Stimulated activated CD8-positive, alpha-beta memory T cell treated with anti-CD3 and anti-CD28 coated beads, Interleukin-2, amount 100 ng/mL, for 1 hour (primary cell): ENCODE data around the gene AFDN.

Experiments
- DNase-seq, 2 donors: peaks; one replicate each; pipeline ENCODE4 v3.0.0-alpha.2; 2020; ENCODE audit warnings: low read depth in 2 of 2

The AFDN gene, protein sequence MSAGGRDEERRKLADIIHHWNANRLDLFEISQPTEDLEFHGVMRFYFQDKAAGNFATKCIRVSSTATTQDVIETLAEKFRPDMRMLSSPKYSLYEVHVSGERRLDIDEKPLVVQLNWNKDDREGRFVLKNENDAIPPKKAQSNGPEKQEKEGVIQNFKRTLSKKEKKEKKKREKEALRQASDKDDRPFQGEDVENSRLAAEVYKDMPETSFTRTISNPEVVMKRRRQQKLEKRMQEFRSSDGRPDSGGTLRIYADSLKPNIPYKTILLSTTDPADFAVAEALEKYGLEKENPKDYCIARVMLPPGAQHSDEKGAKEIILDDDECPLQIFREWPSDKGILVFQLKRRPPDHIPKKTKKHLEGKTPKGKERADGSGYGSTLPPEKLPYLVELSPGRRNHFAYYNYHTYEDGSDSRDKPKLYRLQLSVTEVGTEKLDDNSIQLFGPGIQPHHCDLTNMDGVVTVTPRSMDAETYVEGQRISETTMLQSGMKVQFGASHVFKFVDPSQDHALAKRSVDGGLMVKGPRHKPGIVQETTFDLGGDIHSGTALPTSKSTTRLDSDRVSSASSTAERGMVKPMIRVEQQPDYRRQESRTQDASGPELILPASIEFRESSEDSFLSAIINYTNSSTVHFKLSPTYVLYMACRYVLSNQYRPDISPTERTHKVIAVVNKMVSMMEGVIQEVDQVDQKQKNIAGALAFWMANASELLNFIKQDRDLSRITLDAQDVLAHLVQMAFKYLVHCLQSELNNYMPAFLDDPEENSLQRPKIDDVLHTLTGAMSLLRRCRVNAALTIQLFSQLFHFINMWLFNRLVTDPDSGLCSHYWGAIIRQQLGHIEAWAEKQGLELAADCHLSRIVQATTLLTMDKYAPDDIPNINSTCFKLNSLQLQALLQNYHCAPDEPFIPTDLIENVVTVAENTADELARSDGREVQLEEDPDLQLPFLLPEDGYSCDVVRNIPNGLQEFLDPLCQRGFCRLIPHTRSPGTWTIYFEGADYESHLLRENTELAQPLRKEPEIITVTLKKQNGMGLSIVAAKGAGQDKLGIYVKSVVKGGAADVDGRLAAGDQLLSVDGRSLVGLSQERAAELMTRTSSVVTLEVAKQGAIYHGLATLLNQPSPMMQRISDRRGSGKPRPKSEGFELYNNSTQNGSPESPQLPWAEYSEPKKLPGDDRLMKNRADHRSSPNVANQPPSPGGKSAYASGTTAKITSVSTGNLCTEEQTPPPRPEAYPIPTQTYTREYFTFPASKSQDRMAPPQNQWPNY (N-terminal part only)

DNA sequence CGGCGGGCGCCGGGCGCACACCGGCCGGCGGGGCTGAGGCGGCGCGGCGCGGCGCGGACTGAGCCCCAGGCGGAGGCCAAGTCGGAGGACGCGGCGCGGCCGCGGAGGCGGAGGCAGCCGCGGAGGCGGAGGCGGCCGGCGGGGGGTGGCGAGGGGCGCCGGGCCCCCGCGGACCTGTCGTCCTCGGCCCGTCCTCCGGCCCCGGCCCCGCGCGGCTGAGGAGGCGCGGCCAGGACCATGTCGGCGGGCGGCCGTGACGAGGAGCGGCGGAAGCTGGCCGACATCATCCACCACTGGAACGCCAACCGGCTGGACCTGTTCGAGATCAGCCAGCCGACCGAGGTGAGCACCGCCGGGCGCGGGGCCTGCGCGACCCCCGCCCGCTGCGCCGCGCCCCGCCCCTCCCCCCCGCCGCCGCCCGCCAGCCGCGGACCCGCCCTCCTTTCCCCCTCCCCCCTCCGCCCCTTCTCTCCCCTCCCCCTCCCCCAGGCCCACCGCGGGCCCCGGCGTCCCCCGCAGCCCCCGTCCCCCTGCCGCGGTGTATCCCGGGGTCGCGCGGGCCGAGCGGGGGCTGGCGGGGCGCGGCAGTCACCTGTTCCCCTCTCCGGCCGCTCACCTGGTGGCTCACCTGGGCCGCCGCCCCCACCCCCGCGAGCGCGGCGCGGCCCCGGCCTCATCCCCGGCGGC is at the start of gene AFDN:
TSS of gene AFDN (plus strand) at position 16 of the 687 bp plus-strand sequence. CDS start at position 238, 222 bp downstream.
- DNase-seq, result no peak

DNA sequence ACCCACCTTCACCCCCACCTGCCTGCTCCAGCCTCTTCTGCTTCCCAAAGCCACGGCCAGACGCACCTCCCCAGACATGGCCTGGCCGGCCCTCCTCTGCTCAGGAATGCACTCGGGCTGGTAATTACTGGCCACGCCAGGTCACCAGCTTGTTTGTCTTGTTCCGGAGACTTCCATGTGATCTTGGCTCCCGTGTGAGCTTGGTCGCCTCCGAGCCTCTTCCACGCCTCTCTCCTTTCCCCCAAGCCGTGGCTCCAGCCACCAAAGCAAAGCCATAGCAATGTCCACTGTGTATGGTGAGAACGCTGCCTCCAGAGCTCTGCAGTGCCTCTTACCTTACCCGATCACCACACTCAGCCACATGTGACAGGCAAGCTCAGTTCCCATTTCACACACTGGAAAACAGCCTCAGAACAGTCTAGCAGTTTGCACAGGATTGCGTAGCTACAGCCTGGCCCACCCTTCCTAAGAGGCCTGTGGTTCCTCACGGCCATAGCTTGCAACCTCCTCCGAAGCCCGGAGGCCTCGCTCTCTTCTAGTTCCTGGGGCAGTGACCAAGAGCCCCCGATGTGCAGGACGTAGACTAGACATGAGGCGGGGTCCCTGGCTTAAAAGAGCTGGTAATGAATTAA is 48.1 kb upstream of the AFDN start:
- DNase-seq, result no peak

DNA sequence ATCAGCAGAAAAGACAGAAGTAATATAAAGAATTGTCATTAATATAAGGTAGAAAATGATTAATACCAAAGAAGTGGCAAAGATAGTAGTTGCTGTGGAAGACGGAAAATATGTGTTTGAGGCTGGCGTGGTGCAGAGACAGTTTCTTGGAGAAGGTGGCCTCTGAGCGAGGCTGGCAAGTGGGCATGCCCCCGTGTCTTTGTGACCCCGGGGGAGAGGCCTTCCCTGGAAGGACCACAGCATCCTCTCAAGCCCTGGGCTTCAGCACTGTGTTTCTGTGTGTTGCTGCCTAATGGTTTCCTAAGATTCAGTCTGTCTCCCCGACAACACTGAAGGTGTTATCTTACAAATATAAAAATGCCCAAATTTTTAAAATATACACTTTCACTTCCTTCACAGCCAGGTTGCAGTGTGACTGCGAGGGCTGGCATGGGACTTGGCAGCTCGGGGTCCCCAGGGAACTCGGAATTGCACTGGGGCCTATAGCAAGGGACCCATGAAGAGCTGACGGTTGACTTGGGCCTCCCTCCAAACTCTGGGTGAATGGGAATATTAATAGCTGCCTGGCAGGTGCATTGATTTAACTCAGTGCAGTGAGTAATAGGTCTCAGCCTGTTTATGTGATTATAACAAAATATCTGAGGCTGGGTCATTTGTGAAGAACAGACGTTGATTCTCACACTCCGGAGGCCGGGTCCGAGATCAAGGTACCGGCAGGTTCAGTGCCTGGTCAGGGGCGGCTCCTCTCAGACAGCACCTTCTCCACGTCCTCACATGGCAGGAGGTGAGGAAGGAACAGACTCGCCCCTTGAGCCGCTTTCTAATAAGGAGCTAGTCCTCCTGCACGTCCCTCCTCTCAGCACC is 47.4 kb upstream of the AFDN start:
- no peak for DNase-seq

DNA sequence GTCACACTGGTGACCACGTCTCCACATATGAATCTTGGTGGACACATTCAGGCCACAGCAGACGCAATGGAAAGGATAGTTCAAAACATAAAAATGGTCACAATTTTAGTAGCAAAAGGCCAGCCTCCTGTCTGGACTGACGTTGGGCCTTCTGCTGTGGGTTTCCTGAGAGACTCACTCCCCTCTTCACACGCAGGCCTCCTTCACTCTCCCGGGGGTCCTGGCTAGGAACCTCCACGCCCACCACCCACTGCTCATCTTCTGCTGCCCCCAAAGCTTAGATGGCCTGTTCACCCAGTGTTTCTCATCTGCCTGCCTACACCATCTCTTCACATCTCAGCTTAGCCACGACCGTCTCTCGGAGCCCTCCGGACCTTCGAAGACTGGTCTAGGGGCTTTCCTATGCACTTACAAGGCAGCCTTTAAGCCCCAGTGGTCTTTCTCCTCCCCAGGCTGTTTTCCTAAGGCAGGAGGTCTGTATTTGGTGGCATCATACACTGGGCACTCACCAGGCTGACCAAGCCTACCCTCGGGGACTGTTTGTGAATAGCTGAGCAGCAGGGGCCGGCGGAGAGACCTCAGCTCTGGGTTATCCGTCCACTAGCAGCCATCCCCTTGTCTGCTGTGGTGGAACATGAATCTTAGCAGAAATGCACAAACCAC is 46.6 kb upstream of the AFDN start:
- DNase-seq, result no peak

DNA sequence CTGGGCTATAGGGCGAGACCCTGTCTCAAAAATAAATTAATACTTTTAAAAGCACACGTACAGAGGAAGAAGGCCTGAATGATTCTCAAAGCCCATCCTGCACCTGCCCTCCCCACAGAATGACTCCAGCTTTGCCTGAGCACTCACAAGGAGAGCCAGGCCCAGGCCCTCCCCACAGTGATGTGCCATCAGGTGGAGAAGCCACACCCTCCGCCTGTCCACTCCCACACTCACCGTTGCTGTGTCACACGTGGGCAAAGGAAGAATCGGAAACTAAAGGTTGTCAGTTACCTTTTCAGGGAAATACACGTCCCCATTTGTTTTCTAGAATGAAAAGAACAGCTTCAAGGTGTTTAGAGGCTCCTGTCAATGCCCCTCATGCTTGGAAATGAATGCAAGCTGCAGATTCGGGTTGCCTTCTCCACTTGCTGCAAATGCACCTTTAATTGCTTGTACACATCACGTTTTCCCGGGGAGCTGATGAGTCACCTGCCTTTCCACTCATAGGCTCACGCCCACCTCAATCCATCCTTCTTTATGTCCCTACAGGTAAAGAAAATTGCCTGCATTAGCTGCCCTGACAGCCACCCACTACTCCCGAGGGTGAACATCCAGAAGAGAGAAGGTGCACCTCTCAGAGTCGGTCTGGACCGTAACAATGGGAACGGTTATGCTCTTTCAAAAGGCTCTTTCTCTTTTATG is 45.5 kb upstream of the AFDN start:
- DNase-seq, result no peak

DNA sequence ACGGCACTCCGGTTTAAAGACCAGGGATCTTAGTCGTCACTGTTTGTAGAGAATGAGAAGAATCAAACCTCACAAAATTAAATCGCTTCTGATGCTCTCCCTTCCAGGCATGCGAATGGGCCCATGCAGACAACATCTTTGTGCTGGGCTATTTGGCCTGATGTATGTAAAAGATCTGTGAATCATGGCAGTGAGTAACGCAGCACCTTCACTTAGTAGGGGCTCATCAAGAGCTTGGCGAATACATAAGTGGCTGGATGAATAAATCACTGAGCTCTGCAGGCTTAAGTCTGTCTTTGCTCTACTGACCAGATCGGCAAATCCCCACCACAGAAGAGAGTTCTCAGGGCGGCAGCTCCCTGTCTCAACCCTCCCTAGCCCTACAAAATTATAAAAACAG is 44.8 kb upstream of the AFDN start:
- no peak for DNase-seq

DNA sequence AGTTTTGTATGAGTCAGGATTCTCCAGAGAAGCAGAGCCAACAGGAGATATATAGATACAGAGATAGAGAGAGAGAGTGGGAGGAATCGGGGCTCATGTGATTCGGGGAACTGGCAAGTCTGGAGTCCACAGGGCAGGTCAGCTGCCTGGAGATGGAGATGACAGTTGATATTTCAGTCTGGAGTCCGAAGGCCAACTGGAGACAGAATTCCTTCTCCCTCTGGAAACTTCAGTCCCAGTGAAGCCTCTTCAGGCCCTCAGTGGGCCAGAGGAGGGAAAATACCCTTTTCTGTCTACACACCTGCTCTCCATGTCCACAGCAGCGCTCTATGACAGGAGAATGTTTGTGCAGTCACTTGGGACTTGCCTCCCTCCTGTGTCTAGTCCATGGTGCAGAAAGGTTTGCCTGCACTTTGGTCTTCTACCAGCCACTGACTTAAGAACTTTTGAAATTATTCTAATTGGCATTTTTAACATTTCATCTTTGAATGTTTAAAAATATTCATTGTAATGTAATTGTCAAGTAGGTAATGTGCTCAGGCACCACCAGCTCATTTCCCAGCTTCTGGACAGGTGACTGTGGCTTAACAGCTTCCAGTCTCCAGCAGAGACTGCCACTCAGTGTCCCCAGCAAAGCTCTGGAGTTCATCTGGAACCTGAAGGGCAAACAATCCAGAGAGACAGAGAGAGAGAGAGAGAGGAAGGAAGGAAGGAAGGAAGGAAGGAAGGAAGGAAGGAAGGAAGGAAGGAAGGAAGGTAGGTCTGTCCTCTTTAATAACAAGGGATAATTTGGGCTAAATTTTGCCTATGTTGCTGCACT is 43.8 kb upstream of the AFDN start:
- DNase-seq, result no peak

DNA sequence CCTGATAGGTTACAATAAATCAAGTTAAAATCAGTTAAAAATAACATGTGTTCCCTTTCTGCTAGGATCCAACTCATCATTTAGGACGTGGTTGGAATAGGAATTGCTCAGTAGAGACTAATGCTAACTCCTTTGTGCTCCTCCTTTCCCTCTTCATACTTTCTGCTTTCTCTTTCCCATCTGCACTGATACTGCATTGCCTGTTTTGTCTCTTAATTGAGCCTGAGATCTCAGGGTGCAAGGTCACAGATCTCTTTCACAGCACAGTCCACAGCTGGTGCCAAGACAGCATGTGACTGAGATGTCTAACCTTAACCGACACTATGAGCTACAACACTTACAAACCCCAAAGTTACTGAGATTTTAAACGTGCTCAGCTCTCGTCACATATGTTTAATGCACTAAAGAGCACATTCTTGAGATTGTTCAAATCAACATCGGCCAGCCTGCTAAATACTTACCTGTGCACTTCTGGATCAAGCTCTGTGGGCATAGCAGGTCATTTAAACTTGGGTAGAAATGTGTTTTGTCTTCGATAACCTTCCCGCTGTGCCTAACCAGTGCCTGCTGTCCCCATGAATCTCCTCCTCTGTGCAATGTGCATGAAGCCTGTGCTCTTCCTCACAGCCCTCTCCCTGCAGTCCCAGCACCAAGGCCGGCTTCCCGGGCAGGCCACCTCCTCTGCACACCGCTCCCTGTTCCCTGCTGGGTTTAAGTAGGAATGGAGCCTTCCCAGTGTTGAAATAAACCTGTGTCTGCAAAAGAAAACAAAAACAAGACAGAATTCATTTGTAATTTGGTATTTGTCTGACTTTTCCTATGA is 39.6 kb upstream of the AFDN start:
- no peak for DNase-seq

DNA sequence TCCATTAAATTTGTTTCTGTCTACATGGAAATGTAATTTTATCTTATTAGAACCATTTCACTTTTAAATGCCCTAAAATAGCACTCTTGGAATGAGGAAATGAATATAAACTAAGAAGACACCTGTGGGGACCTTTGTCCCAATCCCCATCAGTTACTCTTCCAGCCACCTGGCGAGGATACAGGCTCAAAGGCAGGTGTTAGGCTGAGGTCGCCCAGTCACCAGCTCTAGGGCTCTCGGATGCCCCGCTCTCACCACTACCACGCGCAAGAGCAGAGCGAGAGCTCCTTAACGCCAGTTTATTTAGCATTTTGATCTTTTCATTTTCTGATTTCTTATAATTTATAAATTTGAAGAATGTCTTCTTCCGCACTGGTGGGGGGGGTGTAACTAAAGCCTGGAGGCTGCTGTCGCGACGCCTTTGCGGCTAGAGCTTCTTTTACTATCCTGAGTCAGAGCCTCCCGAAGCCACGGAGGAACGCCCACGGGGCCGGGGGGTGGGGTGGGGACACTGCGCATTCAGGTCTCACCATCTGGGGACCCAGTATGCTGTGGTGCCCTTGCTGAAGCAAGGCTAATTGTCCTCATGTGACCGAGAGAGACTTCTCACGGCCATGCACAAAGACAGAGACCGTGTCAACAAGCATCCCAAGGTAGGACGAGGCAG is 38.7 kb upstream of the AFDN start:
- DNase-seq, result no peak

DNA sequence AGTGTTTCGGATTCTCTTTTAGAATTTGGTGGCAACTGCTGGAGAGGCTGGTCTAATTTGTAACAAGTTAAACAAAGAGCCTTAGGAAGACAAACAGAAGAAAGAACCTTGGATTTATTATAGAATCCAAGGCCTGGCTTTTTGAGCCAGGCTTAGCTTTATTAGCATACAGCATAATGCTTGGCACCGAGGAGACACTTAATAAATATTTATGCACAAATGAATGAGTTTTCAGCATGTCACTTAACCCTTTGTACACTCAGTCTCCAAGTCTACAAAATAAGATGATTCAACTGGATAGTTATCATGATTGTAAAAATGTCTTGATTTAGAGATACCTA is 38.2 kb upstream of the AFDN start:
- DNase-seq, result no peak

DNA sequence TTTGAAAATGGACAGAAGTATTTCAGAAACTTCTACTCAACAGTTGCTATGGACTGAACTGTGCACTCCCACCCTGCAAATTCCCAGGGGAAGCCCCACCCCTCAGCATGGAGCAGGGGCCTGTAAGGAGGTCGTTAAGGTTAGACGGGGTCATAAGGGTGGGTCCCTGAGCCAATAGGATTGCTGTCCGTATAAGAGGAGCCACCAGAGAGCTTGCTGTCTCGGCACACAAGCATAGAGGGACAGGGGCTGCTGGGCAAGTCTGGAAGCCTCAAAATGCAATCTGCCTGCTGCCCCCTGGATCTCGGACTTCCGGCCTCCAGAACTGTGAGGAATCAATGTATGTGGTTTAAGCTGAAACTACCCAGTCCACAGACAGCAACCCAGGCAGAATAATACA is 37.4 kb upstream of the AFDN start:
- no peak for DNase-seq

DNA sequence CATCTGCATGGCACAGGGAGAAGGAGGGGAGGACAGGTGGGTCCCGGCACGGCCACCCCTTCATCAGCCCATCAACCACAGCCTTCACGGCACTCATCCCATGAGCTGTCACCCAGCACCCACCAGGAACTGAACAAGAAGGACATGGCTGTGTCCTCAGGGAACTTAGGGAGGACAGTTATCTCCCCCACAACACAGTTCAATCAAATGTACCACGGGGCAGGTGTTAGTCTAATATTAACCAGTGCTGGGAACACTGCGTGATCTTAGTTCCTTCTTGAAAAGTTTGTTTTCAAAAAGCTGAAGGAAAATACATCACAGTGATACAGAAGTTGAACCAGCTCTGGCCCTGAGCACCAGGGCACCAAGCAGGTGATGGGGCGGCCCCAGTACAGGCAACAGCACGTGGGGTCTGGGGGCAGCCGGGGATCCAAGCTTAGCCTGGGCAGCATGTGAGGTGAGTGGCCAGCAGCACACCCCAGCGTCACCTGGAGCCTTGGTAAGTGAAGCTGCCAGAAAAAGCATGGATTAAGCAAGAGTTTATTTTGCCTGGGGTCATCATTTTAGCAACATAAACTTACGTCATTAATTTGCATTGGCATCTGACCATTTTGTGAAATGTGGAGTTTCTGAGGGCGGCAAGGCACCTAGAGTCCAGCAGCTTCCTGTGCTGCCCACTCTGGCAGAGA is 35.5 kb upstream of the AFDN start:
- DNase-seq, result no peak

DNA sequence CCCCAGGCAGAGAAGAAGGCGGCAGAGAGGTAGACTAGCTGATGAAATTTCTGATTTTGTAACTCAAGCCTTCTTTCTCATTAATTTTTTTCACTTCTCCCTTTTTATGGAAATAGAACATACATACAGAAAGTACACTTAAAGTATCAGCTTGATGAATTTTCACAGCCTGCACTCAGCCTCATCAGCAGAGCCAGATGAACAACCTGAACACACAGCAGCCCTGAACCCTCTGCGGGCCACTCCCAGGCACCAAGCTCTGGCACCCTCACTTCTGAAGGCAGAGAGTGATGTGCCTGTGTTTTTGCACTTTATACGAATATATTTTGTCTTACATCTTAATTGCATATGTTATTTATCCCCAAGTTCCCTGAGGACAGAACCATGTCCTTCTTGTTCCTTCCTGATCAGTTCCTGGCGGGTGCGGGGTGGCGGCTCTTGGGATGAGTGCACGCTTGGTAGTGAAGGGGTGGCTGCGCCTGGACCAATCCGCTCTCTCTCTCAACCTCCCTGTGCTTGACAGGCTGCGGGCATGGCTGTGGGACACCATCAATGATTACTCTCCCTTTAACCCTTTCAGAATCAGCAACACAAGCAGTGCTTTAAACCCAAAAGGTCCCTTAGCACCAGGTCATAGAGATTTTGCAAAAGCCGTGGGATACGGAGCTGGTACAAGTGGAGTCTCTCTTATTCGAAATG is 34.8 kb upstream of the AFDN start:
- DNase-seq, result no peak

DNA sequence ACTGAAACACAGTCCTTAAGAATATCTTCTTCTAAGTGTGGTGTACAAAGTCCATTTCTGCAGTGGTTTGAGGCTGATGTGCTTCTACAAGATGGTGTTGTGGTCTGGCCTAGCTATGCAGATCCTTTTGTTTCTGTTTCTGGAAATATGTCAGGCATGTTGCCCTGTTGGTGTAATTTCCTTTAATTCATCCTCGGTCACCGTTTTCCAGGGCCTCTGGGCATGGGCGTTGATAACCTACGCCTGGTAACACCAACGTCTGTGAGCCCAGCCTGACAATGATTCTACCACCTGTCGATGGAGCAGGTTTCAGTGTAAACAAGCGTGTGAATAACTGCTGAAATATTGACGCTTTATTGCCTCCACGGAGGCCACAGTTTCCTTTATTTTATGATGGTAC is 33.3 kb upstream of the AFDN start:
- DNase-seq, result no peak
